H1 (cell line): ENCODE data around the gene GNG10. TPM values are rescaled to one million over a fixed set of nuclear protein-coding genes. Genes with fewer than 3 reads are reported as not detected.

Experiments used
- CTCF ChIA-PET: fragments of 300-600 bp; sonication (Branson Sonifier 250); formaldehyde crosslinking; loops from one replicate; lab custom pipeline; 2021; ENCODE audit not compliant: partially characterized antibody; lab: Charles Lee
- POLR2A ChIA-PET: fragments of 300-600 bp; sonication (Branson Sonifier 250); formaldehyde crosslinking; loops from one replicate; lab custom pipeline; 2021; ENCODE audit warnings: inconsistent platforms; ENCODE audit not compliant: partially characterized antibody; lab: Charles Lee
- DNase-seq, 2 experiments: peaks; one replicate each; pipeline versions ENCODE4 v3.0.0 to v3.0.0-alpha.2; 2010 to 2022; ENCODE audit warnings: low spot score in 2 of 2, low read depth in 1 of 2, mixed read lengths in 1 of 2
- FAIRE-seq: peaks from 2 replicates; lab custom pipeline; 2011; peaks lifted over from hg19 to GRCh38; lab: Jason Lieb, UNC
- H2AFZ ChIP-seq: 2 replicates; pipeline ENCODE4 v1.8.1; 2012; ENCODE audit warnings: low read length, inconsistent platforms
- H2AK5ac ChIP-seq: 2 replicates; pipeline ENCODE4 v1.6.1; 2013; ENCODE audit warnings: low read depth, low read length
- H2BK120ac ChIP-seq: replicated peaks from 2 replicates; pipeline ENCODE3; 2013; ENCODE audit warnings: low read depth, low read length, inconsistent platforms
- H2BK12ac ChIP-seq: 2 replicates; pipeline ENCODE4 v1.6.1; 2013; ENCODE audit warnings: low read depth, low read length
- H2BK15ac ChIP-seq: 2 replicates; pipeline ENCODE4 v1.6.1; 2013; ENCODE audit warnings: low read length
- H2BK20ac ChIP-seq: 2 replicates; pipeline ENCODE4 v1.6.1; 2013; ENCODE audit warnings: low read length
- H2BK5ac ChIP-seq: 2 replicates; pipeline ENCODE4 v1.6.1; 2013; ENCODE audit warnings: low read depth, low read length
- H3K14ac ChIP-seq: 2 replicates; pipeline ENCODE4 v1.6.1; 2013; ENCODE audit warnings: inconsistent platforms; ENCODE audit not compliant: insufficient read length
- H3K18ac ChIP-seq: 2 replicates; pipeline ENCODE4 v1.6.1; 2013; ENCODE audit warnings: low read length; ENCODE audit errors: extremely low read depth
- H3K23ac ChIP-seq: 2 replicates; pipeline ENCODE4 v1.6.1; 2013; ENCODE audit warnings: inconsistent platforms; ENCODE audit not compliant: insufficient read length
- H3K23me2 ChIP-seq: 2 replicates; pipeline ENCODE4 v1.6.1; 2013; ENCODE audit warnings: low read depth, low read length
- H3K27ac ChIP-seq: 2 replicates; pipeline ENCODE4 v1.6.1; 2011; ENCODE audit warnings: low read depth, low read length, inconsistent platforms
- H3K27me3 ChIP-seq, 4 experiments: replicated peaks in 1 of 4; 1 replicate in 1 of 4; 2 replicates in 3 of 4; pipeline versions ENCODE4 v1.6.1 to v1.8.1; 2011 to 2013; ENCODE audit warnings: low read length in 3 of 4, mild to moderate bottlenecking in 3 of 4, inconsistent platforms in 2 of 4, mixed read lengths in 2 of 4, moderate library complexity in 1 of 4; ENCODE audit not compliant: control insufficient read depth in 3 of 4, insufficient read depth in 3 of 4; ENCODE audit errors: extremely low read depth in 1 of 4
- H3K36me3 ChIP-seq, 4 experiments: 2 replicates each; pipeline versions ENCODE4 v1.6.1 to v1.8.1; 2011 to 2013; ENCODE audit warnings: mild to moderate bottlenecking in 4 of 4, low read length in 3 of 4, moderate library complexity in 2 of 4, control low read depth in 1 of 4, inconsistent platforms in 1 of 4; ENCODE audit not compliant: insufficient read depth in 4 of 4, control insufficient read depth in 2 of 4
- H3K4ac ChIP-seq: replicated peaks from 2 replicates; pipeline ENCODE3; 2013; ENCODE audit warnings: low read length, low read depth, mixed read lengths, inconsistent platforms; ENCODE audit not compliant: insufficient read length
- H3K4me1 ChIP-seq, 4 experiments: replicated peaks in 1 of 4; 1 replicate in 1 of 4; 2 replicates in 3 of 4; pipeline versions ENCODE4 v1.6.1 to v1.8.1; 2011 to 2013; ENCODE audit warnings: low read length in 3 of 4, inconsistent platforms in 2 of 4, mixed read lengths in 1 of 4; ENCODE audit not compliant: insufficient read depth in 4 of 4, control insufficient read depth in 3 of 4
- H3K4me2 ChIP-seq, 2 experiments: 2 replicates each; pipeline versions ENCODE4 v1.6.1 to v1.8.1; 2011 to 2013; ENCODE audit warnings: low read depth in 2 of 2, low read length in 2 of 2, control low read depth in 1 of 2, inconsistent platforms in 1 of 2, mild to moderate bottlenecking in 1 of 2; ENCODE audit not compliant: insufficient read depth in 1 of 2
- H3K4me3 ChIP-seq, 4 experiments: fragments of 200-600, 300-600 bp in 1 of 4; sonication (generic), shearing (Covaris generic), sonication (Bioruptor Twin) in 1 of 4; 2 replicates each; pipeline versions ENCODE4 v1.5.1 to v1.8.1; 2011 to 2016; ENCODE audit warnings: low read length in 4 of 4, low read depth in 3 of 4, control low read depth in 2 of 4, inconsistent platforms in 2 of 4, mild to moderate bottlenecking in 2 of 4, mixed read lengths in 1 of 4, moderate library complexity in 1 of 4; ENCODE audit not compliant: insufficient read depth in 2 of 4; ENCODE audit errors: extremely low read depth in 1 of 4
- H3K56ac ChIP-seq: replicated peaks from 2 replicates; pipeline ENCODE3; 2013; ENCODE audit warnings: low read depth, mild to moderate bottlenecking, mixed read lengths, low read length, inconsistent platforms; ENCODE audit not compliant: insufficient read length
- H3K79me1 ChIP-seq: 2 replicates; pipeline ENCODE4 v1.6.1; 2013; ENCODE audit warnings: low read depth, low read length, control low read depth
- H3K79me2 ChIP-seq, 2 experiments: 2 replicates each; pipeline versions ENCODE4 v1.6.1 to v1.8.1; 2012 to 2013; ENCODE audit warnings: low read length in 2 of 2, mild to moderate bottlenecking in 2 of 2, inconsistent platforms in 1 of 2; ENCODE audit not compliant: insufficient read depth in 2 of 2, control insufficient read depth in 1 of 2
- H3K9ac ChIP-seq, 4 experiments: replicated peaks in 1 of 4; 1 replicate in 1 of 4; 2 replicates in 3 of 4; pipeline versions ENCODE4 v1.6.1 to v1.8.1; 2011 to 2013; ENCODE audit warnings: low read depth in 3 of 4, low read length in 3 of 4, control low read depth in 2 of 4, mild to moderate bottlenecking in 2 of 4, moderate library complexity in 2 of 4, inconsistent platforms in 1 of 4; ENCODE audit errors: extremely low read depth in 1 of 4
- H3K9me3 ChIP-seq, 2 experiments: 2 replicates each; pipeline versions ENCODE4 v1.6.1 to v1.8.1; 2012 to 2013; ENCODE audit warnings: mild to moderate bottlenecking in 2 of 2, moderate library complexity in 2 of 2, control low read depth in 1 of 2, inconsistent platforms in 1 of 2, low read depth in 1 of 2, low read length in 1 of 2, mixed read lengths in 1 of 2; ENCODE audit not compliant: insufficient read depth in 2 of 2
- H4K20me1 ChIP-seq, 2 experiments: replicated peaks in 1 of 2; 2 replicates each; pipeline versions ENCODE3 to v1.8.1; 2011 to 2013; ENCODE audit warnings: inconsistent platforms in 2 of 2, low read length in 2 of 2, mild to moderate bottlenecking in 1 of 2; ENCODE audit not compliant: insufficient read depth in 2 of 2, control insufficient read depth in 1 of 2
- H4K5ac ChIP-seq: 2 replicates; pipeline ENCODE4 v1.6.1; 2013; ENCODE audit warnings: low read length, low read depth, mixed read lengths, inconsistent platforms; ENCODE audit not compliant: insufficient read length
- H4K8ac ChIP-seq: 2 replicates; pipeline ENCODE4 v1.8.0; 2013; ENCODE audit warnings: mild to moderate bottlenecking, moderate library complexity, low read length, inconsistent platforms; ENCODE audit not compliant: insufficient read depth; ENCODE audit errors: extremely low read depth
- H4K91ac ChIP-seq: replicated peaks from 2 replicates; pipeline ENCODE3; 2013; ENCODE audit warnings: low read length, mixed read lengths, inconsistent platforms; ENCODE audit not compliant: insufficient read length
- BACH1 ChIP-seq: IDR thresholded peaks from 2 replicates; pipeline ENCODE4 v1.6.1; 2012; ENCODE audit warnings: low read length, improper control_type of control experiment
- EZH2 ChIP-seq: fragments of 200-600 bp; sonication (generic); IDR thresholded peaks from 2 replicates; pipeline ENCODE4 v1.7.1; 2012; ENCODE audit warnings: low read depth, mild to moderate bottlenecking, moderate library complexity, low read length, inconsistent platforms; ENCODE audit not compliant: severe bottlenecking
- MAX ChIP-seq: IDR thresholded peaks from 2 replicates; pipeline ENCODE4 v1.6.1; 2012; ENCODE audit warnings: inconsistent platforms
- RAD21 ChIP-seq, 2 experiments: IDR thresholded peaks in 1 of 2; conservative IDR thresholded peaks in 1 of 2; 2 replicates each; pipeline ENCODE4 v1.6.1; 2011; ENCODE audit warnings: low read depth in 2 of 2, low read length in 2 of 2, improper control_type of control experiment in 1 of 2, inconsistent platforms in 1 of 2, mild to moderate bottlenecking in 1 of 2, moderate library complexity in 1 of 2
- WGBS, 2 experiments: shearing (Covaris generic) in 1 of 2; methylation state at CpG; one replicate each; pipeline versions ENCODE4 v1.1.6 to v1.1.7; 2013 to 2015; ENCODE audit warnings: low lambda C conversion rate in 2 of 2, mixed read lengths in 2 of 2, inconsistent platforms in 1 of 2, low coverage in 1 of 2, missing lambda C conversion rate in 1 of 2; ENCODE audit not compliant: insufficient replicate concordance in 2 of 2, insufficient coverage in 1 of 2, insufficient read length in 1 of 2; ENCODE audit errors: extremely low coverage in 1 of 2, missing lambda C conversion rate in 1 of 2; 5-methylcytosine and 5-hydroxymethylcytosine counted together
- polyA plus RNA-seq, 7 experiments: library from polyadenylated mRNA; depleted of rRNA in 3 of 7; stranded (reverse) in 5 of 7; unstranded in 2 of 7; fragments of >200 nt in 5 of 7; fragments of 200-250 nt in 2 of 7; gene quantifications; 1 replicate in 5 of 7; 2 replicates in 1 of 7; 4 replicates in 1 of 7; pipeline versions ENCODE4 v1.2.1 to v1.2.3, GENCODE V29; 2011 to 2013; ENCODE audit warnings: missing spikeins in 2 of 7, mixed read lengths in 2 of 7
- total RNA-seq: library from RNA; stranded (reverse); fragmentation: NEBNext Ultra II Directional; extraction: Animal tissue kit (Norgen Biotek cat#: 25700); gene quantifications from 2 replicates; pipeline ENCODE4 v1.2.1, GENCODE V29; 2021

Gene GNG10
- total and polyA plus RNA-seq, 2 of the 8 experiments (the other 6 are each of a cell fraction or from before 2014, with no cell fraction given): 24.7 to 28.5 TPM

GRCh38 chr9:111632060-111632459 lies 29.3 kb upstream of the GNG10 start:
- H3K23me2 ChIP-seq: peaks cover 8% of the 10 kb centered on the region; the same call in 1 of the 2 replicates
- peak overlapping the region in 3 of 4 experiments; percentile 70 to 86 (median 85); a peak in 5 of 7 replicates for H3K9ac ChIP-seq
- peaks cover 0 to 3% (median 0%) of the 10 kb centered on the region in 4 experiments; a peak in 3 of 7 replicates for H3K4me1 ChIP-seq
- DNase-seq (no peak), FAIRE-seq (no peak)
- H3K9me3 ChIP-seq: no peaks in the 10 kb centered on the region
- no peak overlapping the region for H2BK15ac ChIP-seq
- no peaks in the 10 kb centered on the region; the same call in 1 of the 2 replicates for H3K79me1 ChIP-seq
- H3K23ac ChIP-seq: no peak overlapping the region
- peaks cover 3 to 7% of the 10 kb centered on the region in 2 experiments for H4K20me1 ChIP-seq
- no peak overlapping the region for H4K8ac ChIP-seq
- no peak overlapping the region for H2BK20ac ChIP-seq
- ChIA-PET POLR2A (interaction anchor here (0.8 to 5.0 kb wide), 9 partner anchors 10 to 106 kb away, joined by 3 to 27 read pairs (median 5); partner anchors contain the start of genes GNG10 and PTGR1), CTCF (interaction anchor here (0.5 kb wide), 1 partner anchor 24 kb away, joined by 4 read pairs; no protein-coding TSS in a partner anchor)
- no peak overlapping the region for H2BK12ac ChIP-seq
- H4K91ac ChIP-seq: no peak overlapping the region
- no peak overlapping the region for H3K14ac ChIP-seq
- H2BK5ac ChIP-seq: no peak overlapping the region
- H3K18ac ChIP-seq: no peak overlapping the region
- peak overlapping the region; percentile 81 to 92 (median 90) for H3K4me3 ChIP-seq
- H2AK5ac ChIP-seq: no peak overlapping the region
- no peaks in the 10 kb centered on the region for H3K27me3 ChIP-seq
- WGBS, 2 experiments: 60% methylated on average over 5 of the region's 5 CpGs; no CpG with 5 or more reads in 1 of the 2 experiments
- no peaks in the 10 kb centered on the region for H3K36me3 ChIP-seq
- peaks cover 13 to 55% of the 10 kb centered on the region in 2 experiments for H3K79me2 ChIP-seq
- H4K5ac ChIP-seq: no peak overlapping the region
- no peak overlapping the region for H2BK120ac ChIP-seq
- H2AFZ ChIP-seq: no peak overlapping the region
- H3K4me2 ChIP-seq: peak overlapping the region; percentile 77 to 94
- H3K4ac ChIP-seq: no peak overlapping the region
- H3K56ac ChIP-seq: no peak overlapping the region
- TF ChIP-seq RAD21 (IDR thresholded peaks at IDR 0.05 in 1 of 2, conservative IDR thresholded peaks at IDR 0.05 in 1 of 2; ENCODE audit: low read depth in 2 of 2, low read length in 2 of 2) (no peak), MAX (no peak), BACH1 (no peak), EZH2 (no peak)
- TF ChIP-seq, all 59 proteins: peak for 0
- no peak overlapping the region for H3K27ac ChIP-seq
